Activated naive CD8-positive, alpha-beta T cell treated with anti-CD3 and anti-CD28 coated beads, Interleukin-2, amount 50 U/mL, for 24 hours (primary cell): ENCODE measurements around the gene MSI2.

Experiments used
- ATAC-seq: fragments of 150-1000 bp; cut with Tn5 transposase; one replicate; pipeline ENCODE4 v1.10.0; 2021
- DNase-seq: peaks from one replicate; pipeline ENCODE4 v3.0.0; 2021
- H3K27ac Mint-ChIP-seq: one replicate; pipeline ENCODE4 v1.8.0; 2021; ENCODE audit warnings: mild to moderate bottlenecking, mixed read lengths
- H3K27me3 Mint-ChIP-seq: one replicate; pipeline ENCODE4 v1.8.0; 2021; ENCODE audit warnings: mixed read lengths
- H3K36me3 Mint-ChIP-seq: one replicate; pipeline ENCODE4 v1.8.0; 2021; ENCODE audit warnings: low read depth, mixed read lengths
- H3K4me1 Mint-ChIP-seq: one replicate; pipeline ENCODE4 v1.8.0; 2021; ENCODE audit warnings: mixed read lengths
- H3K4me3 Mint-ChIP-seq: one replicate; pipeline ENCODE4 v1.8.0; 2021; ENCODE audit warnings: mild to moderate bottlenecking, moderate library complexity, mixed read lengths
- H3K9me3 Mint-ChIP-seq: one replicate; pipeline ENCODE4 v1.8.0; 2021; ENCODE audit warnings: mixed read lengths

Gene MSI2

DNA sequence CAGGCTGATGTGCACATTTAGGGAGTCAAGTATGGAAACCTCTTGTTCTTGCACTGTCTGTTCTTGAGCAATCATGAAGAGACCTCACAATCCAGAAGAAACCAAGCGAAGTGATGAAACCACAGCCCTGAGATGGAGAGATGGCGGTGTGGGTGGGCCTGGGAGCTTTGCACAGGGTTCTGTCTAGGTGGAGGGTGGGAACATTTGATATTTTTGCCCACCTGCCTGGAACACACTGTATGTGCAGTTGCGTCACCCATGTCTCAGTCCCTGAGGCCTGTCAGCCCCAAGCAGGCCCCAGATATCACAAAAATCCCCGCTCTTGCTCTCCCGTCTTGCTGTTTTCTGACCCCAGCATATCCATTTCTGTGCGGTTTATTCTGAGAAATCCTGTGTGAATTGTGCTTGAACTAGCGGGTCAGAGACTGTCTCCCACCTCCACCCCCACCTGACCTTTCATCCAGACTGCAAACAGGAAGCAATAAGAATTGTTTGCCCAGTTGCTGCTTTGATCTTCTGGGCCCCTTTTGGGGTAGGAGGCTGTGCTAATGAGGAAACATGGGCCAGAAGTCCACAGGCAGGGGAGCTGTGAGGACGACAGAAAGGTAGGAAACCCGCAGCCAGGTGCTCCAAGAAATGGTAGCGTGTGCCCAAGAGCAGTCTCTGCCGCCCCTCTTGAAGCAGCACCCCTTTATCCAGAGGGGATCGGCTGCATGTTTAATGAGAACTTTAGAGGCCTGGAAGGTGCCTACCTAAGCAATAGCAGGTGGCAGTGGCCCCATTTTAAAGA lies 304.9 kb downstream of the MSI2 start:
- peaks cover 25% of the 10 kb centered on the region for H3K4me1 Mint-ChIP-seq
- peak overlapping the region; percentile 54 for H3K27ac Mint-ChIP-seq
- no peaks in the 10 kb centered on the region for H3K9me3 Mint-ChIP-seq
- no peak for ATAC-seq
- H3K4me3 Mint-ChIP-seq = no peak overlapping the region
- no peaks in the 10 kb centered on the region for H3K27me3 Mint-ChIP-seq
- DNase-seq = no peak
- H3K36me3 Mint-ChIP-seq = no peaks in the 10 kb centered on the region

DNA sequence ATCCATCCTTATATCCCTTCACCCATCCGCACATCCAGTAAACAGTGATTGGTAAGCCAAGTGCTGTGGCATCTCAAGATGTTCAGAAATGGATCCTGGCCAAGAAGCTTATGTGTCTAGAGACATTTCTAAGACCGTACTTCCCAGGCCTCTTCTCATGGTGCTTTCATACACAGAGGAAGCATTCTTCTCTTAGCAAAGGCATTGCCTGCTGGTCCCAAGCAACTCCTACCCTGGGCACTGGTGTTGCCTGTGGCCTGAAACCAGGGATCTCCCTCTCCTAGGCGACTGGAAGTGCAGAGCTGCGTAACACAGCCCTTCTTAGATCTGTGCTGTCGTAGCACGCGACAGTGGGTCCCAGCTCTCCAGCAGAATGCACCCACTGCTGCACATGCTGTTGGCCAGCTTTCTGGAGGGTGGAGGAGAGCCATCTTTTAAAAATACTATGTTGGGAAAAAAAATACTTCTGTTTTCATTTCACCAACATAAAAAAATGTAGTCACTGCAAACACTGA lies 305.9 kb downstream of the MSI2 start:
- no peak overlapping the region for H3K27ac Mint-ChIP-seq
- H3K36me3 Mint-ChIP-seq = no peaks in the 10 kb centered on the region
- DNase-seq (no peak), ATAC-seq (no peak)
- no peaks in the 10 kb centered on the region for H3K9me3 Mint-ChIP-seq
- H3K27me3 Mint-ChIP-seq = no peaks in the 10 kb centered on the region
- peaks cover 20% of the 10 kb centered on the region for H3K4me1 Mint-ChIP-seq
- H3K4me3 Mint-ChIP-seq = no peak overlapping the region

DNA sequence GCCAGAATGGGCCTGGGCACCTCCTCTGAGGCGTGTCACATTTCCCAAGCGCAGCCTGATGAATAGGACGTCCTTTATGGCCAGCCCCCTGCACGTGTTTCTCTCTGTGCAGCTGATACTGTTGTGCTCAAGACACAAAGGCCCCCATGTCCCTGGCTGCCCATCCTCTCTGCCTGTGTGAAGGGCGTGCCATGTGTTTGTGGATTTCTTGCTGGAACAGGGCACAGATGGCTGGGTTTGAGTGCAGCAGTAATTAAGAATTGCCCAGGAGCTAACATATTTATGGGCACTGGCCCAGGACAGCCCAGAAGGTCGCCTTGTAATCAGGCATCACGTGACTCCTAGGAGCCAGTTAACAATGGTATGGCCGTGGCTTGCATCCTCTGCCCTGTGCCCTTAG lies 307.6 kb downstream of the MSI2 start:
- ATAC-seq (no peak), DNase-seq (no peak)
- Mint-ChIP-seq H3K27me3 (no peaks in the 10 kb centered on the region), H3K27ac (no peak overlapping the region), H3K36me3 (no peaks in the 10 kb centered on the region), H3K9me3 (no peaks in the 10 kb centered on the region), H3K4me3 (no peak overlapping the region), H3K4me1 (peaks cover 14% of the 10 kb centered on the region)

DNA sequence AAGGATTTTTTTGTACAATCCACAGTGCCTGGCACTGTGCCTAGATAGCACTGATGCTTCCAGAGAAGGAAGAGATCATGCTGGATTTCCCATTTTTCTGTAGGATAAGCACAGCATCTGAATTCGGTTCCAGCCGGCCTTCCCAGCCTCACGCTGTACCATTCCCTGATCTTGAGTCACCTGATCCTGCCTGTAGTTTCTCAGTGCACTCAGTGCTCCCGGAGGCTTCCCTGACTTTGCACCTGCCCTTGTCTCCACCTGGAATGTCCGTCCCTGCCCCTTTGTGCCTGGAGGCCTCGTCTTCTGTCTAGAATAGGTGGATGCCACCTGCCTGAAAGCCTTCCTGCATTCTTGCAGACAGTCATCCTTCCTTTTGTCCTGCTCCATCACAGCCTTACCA lies 308.9 kb downstream of the MSI2 start:
- Mint-ChIP-seq H3K36me3 (no peaks in the 10 kb centered on the region), H3K27me3 (no peaks in the 10 kb centered on the region), H3K9me3 (no peaks in the 10 kb centered on the region), H3K4me1 (peaks cover 11% of the 10 kb centered on the region), H3K4me3 (peak overlapping the region; percentile 8), H3K27ac (no peak overlapping the region)
- DNase-seq (no peak), ATAC-seq (no peak)

DNA sequence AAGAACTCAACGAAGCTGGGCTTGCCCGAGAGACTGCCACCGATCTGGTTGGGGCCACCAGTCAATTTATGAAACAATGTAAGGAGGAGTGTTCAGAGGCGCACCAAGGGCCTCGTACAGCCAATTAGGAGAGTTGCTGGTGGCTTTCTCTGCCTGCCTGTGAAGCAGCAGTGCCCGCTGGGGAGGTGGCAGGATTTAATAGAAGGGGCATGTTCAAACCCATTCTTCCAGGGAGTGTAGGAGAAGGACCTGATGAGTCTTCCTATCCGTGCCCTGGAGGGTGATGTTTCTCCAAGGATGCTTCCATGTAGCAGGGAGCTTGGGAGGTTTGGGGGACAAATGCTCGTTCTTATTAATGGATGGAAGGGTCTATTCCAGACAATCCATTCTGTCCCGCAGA lies 310.4 kb downstream of the MSI2 start:
- ATAC-seq (no peak), DNase-seq (no peak)
- Mint-ChIP-seq H3K36me3 (no peaks in the 10 kb centered on the region), H3K9me3 (no peaks in the 10 kb centered on the region), H3K4me3 (no peak overlapping the region), H3K27me3 (no peaks in the 10 kb centered on the region), H3K27ac (no peak overlapping the region), H3K4me1 (no peaks in the 10 kb centered on the region)

DNA sequence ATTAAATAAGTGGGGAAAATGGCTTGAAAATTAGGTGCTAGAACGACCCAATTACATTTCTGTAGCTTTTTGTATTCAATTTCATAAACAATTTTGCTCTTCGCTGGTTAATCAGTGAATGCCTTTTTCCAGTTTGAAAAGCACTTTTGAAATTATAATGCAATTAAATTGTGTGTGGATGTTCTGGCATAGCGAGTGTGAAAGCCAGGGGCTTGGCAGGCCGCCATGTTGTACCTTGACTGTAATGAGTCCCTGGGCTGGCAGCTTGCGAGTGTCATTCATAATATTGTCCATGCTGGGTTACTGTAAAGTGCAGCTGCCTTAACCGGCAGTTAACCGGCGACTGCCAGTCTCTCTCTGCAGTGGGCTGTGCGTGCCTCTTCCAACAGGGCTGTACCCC lies 310.9 kb downstream of the MSI2 start:
- Mint-ChIP-seq H3K4me3 (no peak overlapping the region), H3K36me3 (no peaks in the 10 kb centered on the region), H3K9me3 (no peaks in the 10 kb centered on the region), H3K27ac (no peak overlapping the region), H3K4me1 (no peaks in the 10 kb centered on the region), H3K27me3 (no peaks in the 10 kb centered on the region)
- no peak for ATAC-seq
- no peak for DNase-seq

DNA sequence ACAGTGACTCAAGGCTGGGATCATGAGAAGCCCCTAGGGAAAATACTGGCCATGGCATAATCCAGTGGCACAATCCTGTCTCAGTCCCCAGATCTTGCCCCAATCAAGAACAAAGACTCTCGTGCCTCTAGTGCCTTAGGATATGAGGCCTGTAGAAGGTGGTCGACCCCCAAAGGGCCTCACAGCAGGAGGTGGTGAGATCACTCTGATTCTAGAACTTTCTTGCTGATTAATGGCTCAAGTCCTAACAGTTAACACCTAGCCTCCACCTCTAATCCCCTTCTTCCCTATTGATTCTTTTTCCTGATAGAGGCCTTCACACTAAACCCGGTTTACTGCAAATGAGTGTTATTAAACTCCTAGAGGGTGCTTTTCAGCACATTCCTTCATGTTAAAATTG lies 312.0 kb downstream of the MSI2 start:
- DNase-seq (no peak), ATAC-seq (no peak)
- H3K36me3 Mint-ChIP-seq = no peaks in the 10 kb centered on the region
- H3K9me3 Mint-ChIP-seq = no peaks in the 10 kb centered on the region
- no peaks in the 10 kb centered on the region for H3K4me1 Mint-ChIP-seq
- H3K27me3 Mint-ChIP-seq = no peaks in the 10 kb centered on the region
- H3K27ac Mint-ChIP-seq = no peak overlapping the region
- no peak overlapping the region for H3K4me3 Mint-ChIP-seq

DNA sequence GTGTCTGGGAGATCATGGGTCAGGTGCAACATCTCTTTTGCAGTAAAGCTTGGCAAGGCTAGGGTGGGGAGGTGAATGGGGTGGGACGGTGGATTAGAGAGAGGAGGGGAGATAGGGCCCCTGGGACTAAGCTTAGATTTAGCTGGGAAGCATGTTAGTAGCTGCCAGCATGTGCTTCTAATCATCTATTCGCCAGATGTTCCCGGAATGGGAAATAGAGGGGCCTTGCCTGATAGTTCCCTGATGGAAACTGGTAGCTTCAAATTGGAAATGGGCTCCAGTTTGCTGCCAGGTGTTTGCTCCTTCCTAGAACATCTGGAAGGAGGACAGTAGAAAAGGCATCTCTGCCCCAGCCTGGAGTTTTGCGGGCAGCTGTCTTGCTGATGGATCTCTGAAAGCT lies 312.7 kb downstream of the MSI2 start:
- Mint-ChIP-seq H3K27me3 (no peaks in the 10 kb centered on the region), H3K4me1 (no peaks in the 10 kb centered on the region), H3K4me3 (no peak overlapping the region), H3K27ac (no peak overlapping the region), H3K36me3 (no peaks in the 10 kb centered on the region), H3K9me3 (no peaks in the 10 kb centered on the region)
- ATAC-seq = no peak
- no peak for DNase-seq

DNA sequence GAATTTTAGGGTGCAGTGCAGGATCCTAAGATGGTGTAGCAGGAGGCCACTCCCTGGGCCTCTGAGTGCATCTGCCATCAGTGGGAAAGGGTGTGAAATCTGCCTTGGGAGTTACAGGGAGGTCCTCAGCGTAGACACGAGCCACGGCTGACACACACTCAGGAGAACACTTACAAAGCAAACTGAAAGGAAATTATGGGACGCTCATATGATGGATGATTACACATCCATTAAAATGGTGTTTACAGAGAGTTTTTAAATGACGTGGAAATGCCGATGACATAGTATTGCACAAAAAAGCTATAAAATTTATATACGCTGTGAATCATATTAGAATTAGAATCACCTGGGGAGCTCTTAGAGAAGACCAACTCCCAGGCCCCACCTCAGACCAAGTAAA lies 313.5 kb downstream of the MSI2 start:
- ATAC-seq (no peak), DNase-seq (no peak)
- Mint-ChIP-seq H3K36me3 (no peaks in the 10 kb centered on the region), H3K27me3 (no peaks in the 10 kb centered on the region), H3K4me3 (no peak overlapping the region), H3K4me1 (no peaks in the 10 kb centered on the region), H3K9me3 (no peaks in the 10 kb centered on the region), H3K27ac (no peak overlapping the region)

DNA sequence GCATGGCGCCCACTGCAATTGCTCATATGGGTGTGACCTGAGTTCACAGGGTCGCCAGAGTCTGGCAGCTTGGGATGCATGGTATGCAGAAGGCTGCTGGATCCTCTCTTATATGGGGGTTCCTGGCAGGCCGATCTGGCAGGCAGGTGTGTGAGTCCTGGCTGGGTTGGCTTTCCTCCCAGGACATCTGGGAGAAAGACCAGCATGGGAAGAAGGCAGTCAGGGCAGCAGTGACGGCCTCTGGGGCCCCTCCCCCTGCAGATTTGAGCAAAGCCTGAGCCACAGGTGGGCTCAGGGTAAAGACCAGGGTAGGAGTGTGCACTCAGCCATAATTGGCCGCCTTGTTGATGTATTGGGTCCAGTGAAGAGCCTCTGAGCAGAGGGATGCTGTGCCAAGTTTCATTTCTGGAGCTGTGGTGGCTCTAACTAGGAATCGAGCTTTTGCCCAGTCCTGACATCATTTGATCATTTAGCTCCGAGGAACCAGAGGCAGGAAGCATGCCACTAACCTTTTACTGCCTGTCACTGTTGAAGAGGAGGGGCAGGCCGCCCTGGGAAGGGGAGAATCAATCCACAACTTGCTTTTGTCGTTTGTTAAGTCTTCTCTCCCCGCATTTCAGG lies 314.5 kb downstream of the MSI2 start:
- H3K36me3 Mint-ChIP-seq = no peaks in the 10 kb centered on the region
- ATAC-seq (no peak), DNase-seq (no peak)
- H3K4me3 Mint-ChIP-seq = no peak overlapping the region
- H3K9me3 Mint-ChIP-seq = no peaks in the 10 kb centered on the region
- no peaks in the 10 kb centered on the region for H3K27me3 Mint-ChIP-seq
- H3K4me1 Mint-ChIP-seq = no peaks in the 10 kb centered on the region
- H3K27ac Mint-ChIP-seq = no peak overlapping the region

DNA sequence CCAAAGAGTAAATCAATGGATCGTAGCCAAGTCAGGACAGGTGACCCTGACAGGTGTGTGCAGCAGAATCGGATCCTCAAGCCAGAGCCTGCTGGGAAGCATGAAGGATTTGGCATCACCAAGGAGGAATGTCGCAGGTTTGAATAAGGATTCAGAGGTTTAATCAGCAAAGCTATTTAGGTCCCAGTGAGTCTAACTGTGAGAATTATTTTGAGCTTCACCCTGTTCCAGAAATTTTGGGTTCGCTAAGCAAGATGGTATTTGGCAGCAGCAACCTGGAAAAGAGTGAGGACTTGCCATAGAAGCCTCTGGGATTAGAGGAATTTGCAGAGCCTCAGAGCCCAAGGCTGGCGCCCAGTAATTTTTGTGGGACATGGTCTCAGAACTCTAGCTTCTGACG lies 315.7 kb downstream of the MSI2 start:
- no peaks in the 10 kb centered on the region for H3K4me1 Mint-ChIP-seq
- no peaks in the 10 kb centered on the region for H3K36me3 Mint-ChIP-seq
- H3K9me3 Mint-ChIP-seq = no peaks in the 10 kb centered on the region
- H3K27ac Mint-ChIP-seq = no peak overlapping the region
- DNase-seq (no peak), ATAC-seq (no peak)
- no peaks in the 10 kb centered on the region for H3K27me3 Mint-ChIP-seq
- no peak overlapping the region for H3K4me3 Mint-ChIP-seq

DNA sequence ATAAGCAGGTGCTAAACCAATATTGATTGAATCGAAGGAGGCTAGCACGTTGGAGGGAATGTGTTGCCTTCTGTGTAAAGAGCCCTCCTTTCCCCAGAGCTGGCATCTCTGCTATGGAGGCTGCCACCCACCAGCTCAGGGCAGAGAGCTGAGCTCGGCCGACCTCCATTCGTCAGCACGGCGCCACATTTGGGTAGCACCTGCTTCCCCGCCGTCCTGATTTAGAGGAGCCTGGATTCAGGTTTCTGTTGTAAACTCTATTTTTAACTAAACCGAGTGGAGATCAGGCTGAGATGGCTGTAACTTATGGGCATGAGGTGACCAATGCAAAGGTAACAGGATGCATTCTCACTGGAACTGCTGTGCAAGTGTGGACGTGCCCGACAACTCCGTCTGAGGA lies 316.3 kb downstream of the MSI2 start:
- Mint-ChIP-seq H3K27ac (no peak overlapping the region), H3K36me3 (no peaks in the 10 kb centered on the region), H3K4me3 (no peak overlapping the region), H3K9me3 (no peaks in the 10 kb centered on the region), H3K27me3 (no peaks in the 10 kb centered on the region), H3K4me1 (no peaks in the 10 kb centered on the region)
- ATAC-seq (no peak), DNase-seq (no peak)

DNA sequence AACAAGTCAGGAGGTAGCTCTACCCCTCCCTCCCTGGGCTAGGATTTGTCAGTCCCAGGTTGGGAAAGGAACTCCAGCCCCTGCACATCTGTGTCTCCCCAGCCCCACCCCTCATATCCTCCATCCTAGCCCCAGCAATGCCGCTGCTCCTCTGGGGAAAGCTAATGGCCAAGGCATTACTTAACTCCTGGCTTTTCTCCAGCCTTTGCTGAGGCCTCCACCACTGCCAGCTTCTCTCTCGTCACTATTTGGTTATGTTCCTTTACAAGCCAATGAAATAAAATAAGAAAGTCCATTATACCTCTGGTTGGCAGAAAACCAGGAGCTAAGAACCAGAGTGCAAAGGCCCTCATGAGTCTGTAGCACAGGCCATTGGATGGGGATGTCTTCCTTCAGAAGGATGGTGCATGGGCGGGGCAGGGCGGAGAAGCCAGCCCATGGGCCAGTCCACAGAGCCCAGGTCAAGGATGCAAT lies 317.8 kb downstream of the MSI2 start:
- DNase-seq = no peak
- no peak overlapping the region for H3K4me3 Mint-ChIP-seq
- H3K27me3 Mint-ChIP-seq = no peaks in the 10 kb centered on the region
- no peak for ATAC-seq
- no peak overlapping the region for H3K27ac Mint-ChIP-seq
- H3K36me3 Mint-ChIP-seq = no peaks in the 10 kb centered on the region
- peaks cover 11% of the 10 kb centered on the region for H3K4me1 Mint-ChIP-seq
- no peaks in the 10 kb centered on the region for H3K9me3 Mint-ChIP-seq

DNA sequence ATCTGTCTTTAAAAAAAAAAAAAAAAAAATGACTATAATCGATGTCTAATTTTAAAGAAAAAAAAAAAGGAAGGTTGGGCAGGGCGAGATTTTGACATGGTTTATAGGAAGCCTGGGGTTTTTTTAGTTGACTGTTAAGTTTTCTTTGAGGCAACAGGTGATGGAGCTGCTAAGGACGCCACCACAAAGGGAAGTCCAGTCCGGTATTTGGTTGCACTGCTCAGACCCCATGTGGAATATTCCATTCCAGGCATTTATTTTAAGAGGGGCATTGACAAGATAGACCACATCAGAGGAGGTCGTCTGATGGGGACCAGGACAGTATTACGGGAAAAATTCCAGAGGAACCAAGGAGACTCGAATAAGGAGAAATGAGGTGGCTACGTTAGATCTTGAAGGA lies 320.4 kb downstream of the MSI2 start:
- H3K4me1 Mint-ChIP-seq = peaks cover 15% of the 10 kb centered on the region
- H3K36me3 Mint-ChIP-seq = no peaks in the 10 kb centered on the region
- H3K27me3 Mint-ChIP-seq = no peaks in the 10 kb centered on the region
- no peak for DNase-seq
- H3K4me3 Mint-ChIP-seq = no peak overlapping the region
- no peak overlapping the region for H3K27ac Mint-ChIP-seq
- ATAC-seq = no peak
- H3K9me3 Mint-ChIP-seq = no peaks in the 10 kb centered on the region

DNA sequence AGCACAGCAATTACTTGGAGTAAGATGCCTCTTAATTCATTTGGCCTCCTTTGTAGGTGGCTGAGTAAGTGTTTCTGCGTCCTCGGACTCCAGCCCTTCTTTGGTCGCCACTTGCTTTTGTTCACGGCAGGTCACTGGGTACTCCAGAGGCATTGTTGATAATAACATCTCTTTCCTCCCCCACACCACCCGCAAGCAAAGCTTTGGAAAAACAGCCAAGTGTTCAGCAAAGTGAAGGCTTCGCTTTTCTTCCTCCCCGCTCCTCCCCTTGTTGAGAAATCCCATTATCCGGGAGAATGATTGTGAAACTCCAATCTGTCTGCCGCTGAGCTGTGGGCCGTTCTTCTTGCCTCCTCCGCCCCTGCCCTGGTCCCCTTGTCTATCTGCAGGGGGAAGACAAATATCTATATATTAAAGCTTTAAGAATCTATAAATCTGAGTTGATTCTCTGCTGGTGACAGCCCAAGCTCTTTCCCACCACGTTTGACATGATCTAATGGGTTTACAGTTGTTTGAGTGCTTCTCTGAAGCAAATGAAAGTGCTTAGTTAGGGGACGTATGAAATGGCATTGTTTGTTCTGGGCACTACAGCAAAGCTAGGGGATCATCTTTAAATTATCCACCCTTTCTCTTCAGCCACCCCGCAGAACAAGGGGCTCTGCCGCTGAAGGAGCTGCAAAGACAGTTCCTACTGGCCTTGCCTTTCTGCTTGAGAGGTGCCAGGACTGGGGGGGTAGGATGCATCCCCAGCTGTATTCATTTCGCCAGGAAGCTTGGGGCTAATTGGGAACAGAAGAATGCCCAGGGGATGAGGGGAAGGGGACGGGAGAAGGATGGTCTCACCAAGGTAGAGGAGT lies 321.7 kb downstream of the MSI2 start:
- Mint-ChIP-seq H3K27ac (no peak overlapping the region), H3K4me3 (no peak overlapping the region), H3K4me1 (peaks cover 15% of the 10 kb centered on the region), H3K36me3 (no peaks in the 10 kb centered on the region), H3K9me3 (no peaks in the 10 kb centered on the region), H3K27me3 (no peaks in the 10 kb centered on the region)
- DNase-seq (no peak), ATAC-seq (no peak)
